HFF-Myc (cell line): ENCODE measurements around the gene CCT2.

Experiments
- DNase-seq: peaks from one replicate; pipeline ENCODE4 v3.0.0-alpha.2; 2011; ENCODE audit warnings: low read depth; ENCODE audit errors: extremely low read depth
- H3K4me3 ChIP-seq: replicated peaks from 2 replicates; pipeline ENCODE4 v1.5.1; 2011; ENCODE audit warnings: low read depth, mild to moderate bottlenecking, control low read depth, low read length
- CTCF ChIP-seq: IDR thresholded peaks from 2 replicates; pipeline ENCODE4 v1.5.1; 2012; ENCODE audit warnings: mild to moderate bottlenecking, low read depth, low read length, control low read depth; ENCODE audit errors: missing control alignments

CCT2 gene

GRCh38 chr12:69550569-69551350, 34.5 kb upstream of the CCT2 start:
- no peak for TF ChIP-seq CTCF
- DNase-seq = no peak
- H3K4me3 ChIP-seq = no peak overlapping the region

GRCh38 chr12:69553628-69554248, 31.5 kb upstream of the CCT2 start:
- H3K4me3 ChIP-seq = no peak overlapping the region
- no peak for TF ChIP-seq CTCF
- DNase-seq = no peak

- TF ChIP-seq CTCF = no peak
- peak; percentile 91 for DNase-seq
- no peak overlapping the region for H3K4me3 ChIP-seq
Measured at GRCh38 chr12:69555461-69555860, 29.8 kb upstream of the CCT2 start.

- TF ChIP-seq CTCF = no peak
- no peak for DNase-seq
- no peak overlapping the region for H3K4me3 ChIP-seq
Measured at GRCh38 chr12:69556383-69556782, 28.9 kb upstream of the CCT2 start.

- no peak overlapping the region for H3K4me3 ChIP-seq
- TF ChIP-seq CTCF = no peak
- no peak for DNase-seq
Measured at GRCh38 chr12:69563166-69563762, 22.0 kb upstream of the CCT2 start.

GRCh38 chr12:69566603-69567002, 18.7 kb upstream of the CCT2 start:
- no peak overlapping the region for H3K4me3 ChIP-seq
- DNase-seq = no peak

More at GRCh38 chr12:69566603-69567002, 18.7 kb upstream of the CCT2 start:
- TF ChIP-seq CTCF = peak; percentile 8
